OCI-LY1 (cell line): ENCODE measurements around the gene PSMD1.

ENCODE experiments used
- H2AFZ ChIP-seq: fragments of 200-600 bp; sonication (generic), shearing (Covaris generic); 2 replicates; pipeline ENCODE4 v1.6.0; 2014; ENCODE audit warnings: antibody characterized with exemption, mild to moderate bottlenecking, low read length
- H3F3A ChIP-seq: fragments of 200-600 bp; sonication (generic), shearing (Covaris generic); 2 replicates; pipeline ENCODE4 v1.6.0; 2014; ENCODE audit warnings: mild to moderate bottlenecking, antibody characterized with exemption, low read length, moderate library complexity; ENCODE audit not compliant: insufficient read depth
- H3K27ac ChIP-seq: fragments of 200-600 bp; sonication (generic); 2 replicates; pipeline ENCODE4 v1.5.1; 2014; ENCODE audit warnings: low read length, mixed run types, mild to moderate bottlenecking, low read depth; ENCODE audit not compliant: poor library complexity, severe bottlenecking
- H3K27me3 ChIP-seq: fragments of 200-600 bp; sonication (generic); 2 replicates; pipeline ENCODE4 v1.6.0; 2014; ENCODE audit warnings: antibody characterized with exemption, mild to moderate bottlenecking, low read length, moderate library complexity; ENCODE audit not compliant: insufficient read depth
- H3K36me3 ChIP-seq: fragments of 200-600 bp; sonication (generic); 2 replicates; pipeline ENCODE4 v1.6.1; 2014; ENCODE audit warnings: mild to moderate bottlenecking, antibody characterized with exemption, low read length, moderate library complexity, mixed read lengths; ENCODE audit not compliant: insufficient read depth
- H3K4me1 ChIP-seq: fragments of 200-600 bp; sonication (generic); 2 replicates; pipeline ENCODE4 v1.5.1; 2014; ENCODE audit warnings: mild to moderate bottlenecking, low read length, moderate library complexity; ENCODE audit not compliant: insufficient read depth, severe bottlenecking
- H3K4me2 ChIP-seq: fragments of 200-600 bp; sonication (generic), shearing (Covaris generic); 2 replicates; pipeline ENCODE4 v1.6.1; 2014; ENCODE audit warnings: low read length
- H3K4me3 ChIP-seq: fragments of 200-600 bp; sonication (generic); 2 replicates; pipeline ENCODE4 v1.5.1; 2014; ENCODE audit warnings: low read length, low read depth, mild to moderate bottlenecking, mixed read lengths; ENCODE audit not compliant: poor library complexity, severe bottlenecking
- H3K79me2 ChIP-seq: fragments of 200-600 bp; shearing (Covaris generic); 2 replicates; pipeline ENCODE4 v1.6.1; 2016; ENCODE audit warnings: mixed run types, low read length, mixed read lengths; ENCODE audit not compliant: insufficient read depth
- H3K9ac ChIP-seq: fragments of 200-600 bp; sonication (generic), shearing (Covaris generic); 2 replicates; pipeline ENCODE4 v1.6.1; 2014; ENCODE audit warnings: mild to moderate bottlenecking, low read length, mixed read lengths
- H3K9me2 ChIP-seq: fragments of 200-600 bp; sonication (generic), shearing (Covaris generic); 2 replicates; pipeline ENCODE4 v1.6.1; 2014; ENCODE audit warnings: low read depth, mild to moderate bottlenecking, low read length, mixed read lengths
- H3K9me3 ChIP-seq: fragments of 200-600 bp; shearing (Covaris generic); 2 replicates; pipeline ENCODE4 v1.6.1; 2014; ENCODE audit warnings: low read length, mixed read lengths
- H4K20me1 ChIP-seq: fragments of 200-600 bp; sonication (generic), shearing (Covaris generic); 2 replicates; pipeline ENCODE4 v1.6.0; 2016; ENCODE audit warnings: mild to moderate bottlenecking, low read length; ENCODE audit not compliant: insufficient read depth
- EZH2 ChIP-seq: fragments of 200-600 bp; sonication (generic), shearing (Covaris generic); IDR thresholded peaks from 2 replicates; pipeline ENCODE4 v1.8.0; 2017; ENCODE audit warnings: borderline replicate concordance, mixed run types, mild to moderate bottlenecking, antibody characterized with exemption, low read length, moderate library complexity, mixed read lengths
- TF ChIP-seq, protein P1 (sequence below): fragments of 200-600 bp; sonication (generic), shearing (Covaris generic); IDR thresholded peaks from 2 replicates; pipeline ENCODE4 v1.5.1; 2017; ENCODE audit warnings: mild to moderate bottlenecking, antibody characterized with exemption, low read length, moderate library complexity, mixed read lengths

The PSMD1 gene

GRCh38 chr2:231110551-231110950 lies 53.9 kb downstream of the PSMD1 start:
- Histone ChIP-seq H3K4me1 (no peaks in the 10 kb centered on the region), H3K4me2 (no peak overlapping the region), H3K9ac (no peak overlapping the region), H3K4me3 (no peak overlapping the region), H3K9me3 (no peaks in the 10 kb centered on the region), H3K27ac (no peak overlapping the region), H3F3A (no peaks in the 10 kb centered on the region), H3K36me3 (peaks cover 79% of the 10 kb centered on the region), H4K20me1 (no peaks in the 10 kb centered on the region), H3K27me3 (no peaks in the 10 kb centered on the region), H3K79me2 (no peaks in the 10 kb centered on the region), H3K9me2 (no peaks in the 10 kb centered on the region), H2AFZ (no peak overlapping the region)
- TF ChIP-seq EZH2 = no peak
- TF ChIP-seq, protein P1, sequence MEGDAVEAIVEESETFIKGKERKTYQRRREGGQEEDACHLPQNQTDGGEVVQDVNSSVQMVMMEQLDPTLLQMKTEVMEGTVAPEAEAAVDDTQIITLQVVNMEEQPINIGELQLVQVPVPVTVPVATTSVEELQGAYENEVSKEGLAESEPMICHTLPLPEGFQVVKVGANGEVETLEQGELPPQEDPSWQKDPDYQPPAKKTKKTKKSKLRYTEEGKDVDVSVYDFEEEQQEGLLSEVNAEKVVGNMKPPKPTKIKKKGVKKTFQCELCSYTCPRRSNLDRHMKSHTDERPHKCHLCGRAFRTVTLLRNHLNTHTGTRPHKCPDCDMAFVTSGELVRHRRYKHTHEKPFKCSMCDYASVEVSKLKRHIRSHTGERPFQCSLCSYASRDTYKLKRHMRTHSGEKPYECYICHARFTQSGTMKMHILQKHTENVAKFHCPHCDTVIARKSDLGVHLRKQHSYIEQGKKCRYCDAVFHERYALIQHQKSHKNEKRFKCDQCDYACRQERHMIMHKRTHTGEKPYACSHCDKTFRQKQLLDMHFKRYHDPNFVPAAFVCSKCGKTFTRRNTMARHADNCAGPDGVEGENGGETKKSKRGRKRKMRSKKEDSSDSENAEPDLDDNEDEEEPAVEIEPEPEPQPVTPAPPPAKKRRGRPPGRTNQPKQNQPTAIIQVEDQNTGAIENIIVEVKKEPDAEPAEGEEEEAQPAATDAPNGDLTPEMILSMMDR = no peak

DNA sequence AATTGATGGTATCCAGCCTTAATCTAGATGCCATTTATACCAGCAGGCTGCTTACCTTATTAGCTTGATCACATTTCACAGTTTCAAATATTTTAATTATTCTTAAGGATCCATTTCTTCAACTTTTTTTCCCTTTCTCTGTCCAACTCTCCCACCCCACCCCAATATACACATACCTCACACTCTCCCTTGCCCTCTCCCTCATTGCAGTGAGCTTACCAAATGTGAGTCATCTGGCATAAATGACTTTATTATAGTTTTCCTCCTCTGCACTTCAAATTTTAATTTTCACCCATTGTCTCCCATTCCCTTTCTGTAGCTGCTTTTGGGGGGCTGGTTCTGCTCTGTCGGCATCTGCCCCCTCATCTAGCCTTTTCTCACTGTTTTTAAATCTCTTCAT lies 55.3 kb downstream of the PSMD1 start:
- Histone ChIP-seq H3K4me3 (no peak overlapping the region), H3K4me1 (no peaks in the 10 kb centered on the region), H3K9ac (no peak overlapping the region), H3K9me3 (no peaks in the 10 kb centered on the region), H3K79me2 (no peaks in the 10 kb centered on the region), H3K4me2 (no peak overlapping the region), H3K9me2 (no peaks in the 10 kb centered on the region), H4K20me1 (no peaks in the 10 kb centered on the region), H3F3A (0 out of 2 replicates have a peak, but pooled peaks cover 3% of the 10 kb centered on the region), H3K36me3 (peaks cover 75% of the 10 kb centered on the region), H3K27ac (no peak overlapping the region), H3K27me3 (no peaks in the 10 kb centered on the region), H2AFZ (no peak overlapping the region)
- TF ChIP-seq EZH2 = no peak
- TF ChIP-seq, protein P1 = no peak

GRCh38 chr2:231113489-231113888 lies 56.8 kb downstream of the PSMD1 start:
- H3K4me3 ChIP-seq = no peak overlapping the region
- H3F3A ChIP-seq = 0 out of 2 replicates have a peak, but pooled peaks cover 4% of the 10 kb centered on the region
- H3K4me2 ChIP-seq = no peak overlapping the region
- no peaks in the 10 kb centered on the region for H3K79me2 ChIP-seq
- H2AFZ ChIP-seq = no peak overlapping the region
- TF ChIP-seq EZH2 = no peak
- TF ChIP-seq, protein P1 = no peak
- H4K20me1 ChIP-seq = no peaks in the 10 kb centered on the region
- H3K9me2 ChIP-seq = no peaks in the 10 kb centered on the region
- no peaks in the 10 kb centered on the region for H3K4me1 ChIP-seq
- H3K9ac ChIP-seq = no peak overlapping the region
- peaks cover 61% of the 10 kb centered on the region for H3K36me3 ChIP-seq
- H3K9me3 ChIP-seq = no peaks in the 10 kb centered on the region
- no peaks in the 10 kb centered on the region for H3K27me3 ChIP-seq
- no peak overlapping the region for H3K27ac ChIP-seq
